HEK293T (cell line): ENCODE data around the gene MYLK4.

Source experiments
- BHLHE40 ChIP-seq: fragments of 450-650 bp; IDR thresholded peaks from 2 replicates; pipeline ENCODE4 v1.6.1; 2016; ENCODE audit warnings: mild to moderate bottlenecking, moderate library complexity, borderline replicate concordance
- CTBP1 ChIP-seq: fragments of 450-650 bp; IDR thresholded peaks from 2 replicates; pipeline ENCODE4 v1.6.1; 2016; ENCODE audit warnings: borderline replicate concordance
- ELF4 ChIP-seq: fragments of 450-650 bp; IDR thresholded peaks from 2 replicates; pipeline ENCODE4 v1.6.1; 2017; ENCODE audit warnings: antibody characterized with exemption
- FOXA1 ChIP-seq: fragments of 450-650 bp; IDR thresholded peaks from 2 replicates; pipeline ENCODE4 v1.6.1; 2016; ENCODE audit warnings: mild to moderate bottlenecking
- FOXK2 ChIP-seq: fragments of 450-650 bp; IDR thresholded peaks from 2 replicates; pipeline ENCODE4 v1.6.1; 2016; ENCODE audit warnings: mild to moderate bottlenecking
- FOXM1 ChIP-seq: fragments of 450-650 bp; IDR thresholded peaks from 2 replicates; pipeline ENCODE4 v1.6.1; 2017; ENCODE audit warnings: mild to moderate bottlenecking, borderline replicate concordance
- HDGF ChIP-seq: fragments of 450-650 bp; IDR thresholded peaks from 2 replicates; pipeline ENCODE4 v1.6.1; 2017; ENCODE audit warnings: antibody characterized with exemption, borderline replicate concordance
- L3MBTL2 ChIP-seq: fragments of 450-650 bp; conservative IDR thresholded peaks from 2 replicates; pipeline ENCODE4 v1.6.1; 2016; ENCODE audit warnings: mild to moderate bottlenecking
- LEF1 ChIP-seq: fragments of 450-650 bp; IDR thresholded peaks from 2 replicates; pipeline ENCODE4 v1.6.1; 2017; ENCODE audit warnings: mild to moderate bottlenecking, borderline replicate concordance
- PKNOX1 ChIP-seq: fragments of 450-650 bp; IDR thresholded peaks from 2 replicates; pipeline ENCODE4 v1.6.1; 2016
- SP1 ChIP-seq: fragments of 450-650 bp; IDR thresholded peaks from 2 replicates; pipeline ENCODE4 v1.6.1; 2017
- SUZ12 ChIP-seq: fragments of 450-650 bp; IDR thresholded peaks from 2 replicates; pipeline ENCODE4 v1.6.1; 2016; ENCODE audit warnings: mild to moderate bottlenecking
- TARDBP ChIP-seq: fragments of 450-650 bp; IDR thresholded peaks from 2 replicates; pipeline ENCODE4 v1.6.1; 2016
- ZNF384 ChIP-seq: fragments of 450-650 bp; IDR thresholded peaks from 2 replicates; pipeline ENCODE4 v1.6.1; 2016

- TF ChIP-seq TARDBP, result no peak
- no peak for TF ChIP-seq L3MBTL2
- no peak for TF ChIP-seq CTBP1
- TF ChIP-seq BHLHE40, result no peak
- TF ChIP-seq FOXA1, result no peak
- peak; percentile 66; the same call in 1 of the 2 replicates for TF ChIP-seq ZNF384
- no peak for TF ChIP-seq LEF1
- TF ChIP-seq ELF4, result no peak
- TF ChIP-seq SP1, result no peak
- TF ChIP-seq HDGF, result no peak
- TF ChIP-seq FOXK2, result no peak
- TF ChIP-seq FOXM1, result no peak
- no peak for TF ChIP-seq SUZ12
- no peak for TF ChIP-seq PKNOX1
Observed at GRCh38 chr6:2760882-2761842, 10.4 kb upstream of the MYLK4 start.
